Mammary epithelial cell (primary cell): ENCODE data around the gene SEC22A.

Experiments used
- CTCF ChIP-seq, 2 donors: IDR thresholded peaks in 1 of 2; conservative IDR thresholded peaks in 1 of 2; 2 replicates each; pipeline ENCODE4 v1.5.1; 2011 to 2012; ENCODE audit warnings: inconsistent platforms in 2 of 2, low read length in 2 of 2, mild to moderate bottlenecking in 2 of 2, control low read depth in 1 of 2, low read depth in 1 of 2; ENCODE audit not compliant: insufficient read depth in 1 of 2; ENCODE audit errors: extremely low read depth in 1 of 2
- EZH2 ChIP-seq: IDR thresholded peaks from 2 replicates; pipeline ENCODE4 v1.6.1; 2012; ENCODE audit warnings: low read length, inconsistent platforms, borderline replicate concordance

- no peak for TF ChIP-seq CTCF (conservative IDR thresholded peaks at IDR 0.05 in 1 of 2, IDR thresholded peaks at IDR 0.05 in 1 of 2; ENCODE audit: extremely low read depth in 1 of 2, insufficient read depth in 1 of 2, low read depth in 1 of 2, low read length in 2 of 2)
- TF ChIP-seq EZH2 = no peak
Observed at GRCh38 chr3:123303976-123304560, 102.3 kb downstream of the SEC22A start.
